Measurements from ENCODE around the gene MATN3.

DNA sequence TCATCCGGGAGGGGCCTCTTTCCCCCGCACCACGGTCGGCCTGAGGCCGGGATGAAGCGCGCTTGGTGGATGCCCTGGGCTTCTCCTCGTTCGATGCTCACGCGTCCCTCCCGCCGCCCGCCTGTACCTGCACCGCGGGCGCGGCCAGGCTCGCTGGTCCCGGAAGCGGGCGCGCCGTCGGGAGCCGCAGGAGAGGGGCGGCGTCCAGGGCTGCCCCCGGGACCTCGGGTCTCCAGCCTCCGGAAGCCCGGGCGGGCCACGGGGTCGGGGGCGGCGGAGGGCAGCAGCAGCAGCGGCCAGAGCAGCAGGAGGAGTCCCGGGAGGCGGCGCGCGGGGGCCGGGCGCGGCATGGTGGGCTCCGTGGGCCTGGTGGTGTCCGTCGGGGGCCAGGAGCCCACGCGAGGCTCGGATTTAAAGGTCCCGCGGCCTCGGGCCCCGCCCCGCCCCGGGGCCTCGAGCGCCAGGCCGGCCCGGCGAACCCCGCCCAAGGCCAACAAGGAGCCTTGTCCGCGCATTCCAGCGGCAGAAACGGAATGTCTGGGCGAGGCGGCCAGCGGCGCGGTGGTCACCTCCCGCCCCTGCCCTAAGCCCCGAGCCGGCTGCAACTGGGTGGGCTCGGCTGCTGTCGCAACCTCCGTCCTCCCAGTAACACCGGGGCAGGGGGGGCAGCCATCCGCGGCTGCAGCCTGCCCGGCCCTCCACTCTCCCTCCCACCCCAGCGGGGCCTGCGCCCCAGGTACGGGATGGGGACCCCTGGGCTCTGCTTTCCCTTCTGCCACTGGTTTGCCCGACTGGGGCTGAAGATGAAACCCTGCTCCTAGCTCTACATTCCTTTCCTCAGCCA lies at the start of gene MATN3:
- TF ChIP-seq, protein P1, sequence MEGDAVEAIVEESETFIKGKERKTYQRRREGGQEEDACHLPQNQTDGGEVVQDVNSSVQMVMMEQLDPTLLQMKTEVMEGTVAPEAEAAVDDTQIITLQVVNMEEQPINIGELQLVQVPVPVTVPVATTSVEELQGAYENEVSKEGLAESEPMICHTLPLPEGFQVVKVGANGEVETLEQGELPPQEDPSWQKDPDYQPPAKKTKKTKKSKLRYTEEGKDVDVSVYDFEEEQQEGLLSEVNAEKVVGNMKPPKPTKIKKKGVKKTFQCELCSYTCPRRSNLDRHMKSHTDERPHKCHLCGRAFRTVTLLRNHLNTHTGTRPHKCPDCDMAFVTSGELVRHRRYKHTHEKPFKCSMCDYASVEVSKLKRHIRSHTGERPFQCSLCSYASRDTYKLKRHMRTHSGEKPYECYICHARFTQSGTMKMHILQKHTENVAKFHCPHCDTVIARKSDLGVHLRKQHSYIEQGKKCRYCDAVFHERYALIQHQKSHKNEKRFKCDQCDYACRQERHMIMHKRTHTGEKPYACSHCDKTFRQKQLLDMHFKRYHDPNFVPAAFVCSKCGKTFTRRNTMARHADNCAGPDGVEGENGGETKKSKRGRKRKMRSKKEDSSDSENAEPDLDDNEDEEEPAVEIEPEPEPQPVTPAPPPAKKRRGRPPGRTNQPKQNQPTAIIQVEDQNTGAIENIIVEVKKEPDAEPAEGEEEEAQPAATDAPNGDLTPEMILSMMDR (IDR thresholded peaks at IDR 0.05): no peak
- TF ChIP-seq POLR2A (IDR thresholded peaks at IDR 0.05): no peak
- TF ChIP-seq EP300 (IDR thresholded peaks at IDR 0.05): no peak
